ENCODE results near the gene LRRC8D.
"Not testable (repeated sequence)": the region's sequence is repeated elsewhere in the genome, so short reads cannot be mapped to it uniquely, and the experiment has no call there.

DNA sequence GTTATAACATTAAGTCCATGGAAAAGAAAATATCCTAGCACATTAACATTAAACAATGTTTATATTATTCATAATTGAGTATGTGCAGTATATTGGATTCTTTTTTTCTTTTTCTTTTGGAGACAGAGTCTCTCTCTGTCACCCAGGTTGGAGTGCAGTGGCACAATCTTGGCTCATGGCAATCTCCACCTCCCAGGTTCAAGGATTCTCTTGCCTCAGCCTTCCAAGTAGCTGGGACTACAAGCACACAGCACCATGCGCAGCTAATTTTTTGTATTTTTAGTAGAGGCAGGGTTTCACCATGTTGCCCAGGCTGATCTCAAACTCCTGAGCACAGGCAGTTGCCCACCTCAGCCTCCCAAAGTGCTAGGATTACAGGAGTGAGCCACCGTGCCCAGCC lies 162.0 kb downstream of the LRRC8D start:
- TF ChIP-seq, protein P1, sequence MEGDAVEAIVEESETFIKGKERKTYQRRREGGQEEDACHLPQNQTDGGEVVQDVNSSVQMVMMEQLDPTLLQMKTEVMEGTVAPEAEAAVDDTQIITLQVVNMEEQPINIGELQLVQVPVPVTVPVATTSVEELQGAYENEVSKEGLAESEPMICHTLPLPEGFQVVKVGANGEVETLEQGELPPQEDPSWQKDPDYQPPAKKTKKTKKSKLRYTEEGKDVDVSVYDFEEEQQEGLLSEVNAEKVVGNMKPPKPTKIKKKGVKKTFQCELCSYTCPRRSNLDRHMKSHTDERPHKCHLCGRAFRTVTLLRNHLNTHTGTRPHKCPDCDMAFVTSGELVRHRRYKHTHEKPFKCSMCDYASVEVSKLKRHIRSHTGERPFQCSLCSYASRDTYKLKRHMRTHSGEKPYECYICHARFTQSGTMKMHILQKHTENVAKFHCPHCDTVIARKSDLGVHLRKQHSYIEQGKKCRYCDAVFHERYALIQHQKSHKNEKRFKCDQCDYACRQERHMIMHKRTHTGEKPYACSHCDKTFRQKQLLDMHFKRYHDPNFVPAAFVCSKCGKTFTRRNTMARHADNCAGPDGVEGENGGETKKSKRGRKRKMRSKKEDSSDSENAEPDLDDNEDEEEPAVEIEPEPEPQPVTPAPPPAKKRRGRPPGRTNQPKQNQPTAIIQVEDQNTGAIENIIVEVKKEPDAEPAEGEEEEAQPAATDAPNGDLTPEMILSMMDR (IDR thresholded peaks at IDR 0.05), result not testable (repeated sequence)
- TF ChIP-seq, protein P2, sequence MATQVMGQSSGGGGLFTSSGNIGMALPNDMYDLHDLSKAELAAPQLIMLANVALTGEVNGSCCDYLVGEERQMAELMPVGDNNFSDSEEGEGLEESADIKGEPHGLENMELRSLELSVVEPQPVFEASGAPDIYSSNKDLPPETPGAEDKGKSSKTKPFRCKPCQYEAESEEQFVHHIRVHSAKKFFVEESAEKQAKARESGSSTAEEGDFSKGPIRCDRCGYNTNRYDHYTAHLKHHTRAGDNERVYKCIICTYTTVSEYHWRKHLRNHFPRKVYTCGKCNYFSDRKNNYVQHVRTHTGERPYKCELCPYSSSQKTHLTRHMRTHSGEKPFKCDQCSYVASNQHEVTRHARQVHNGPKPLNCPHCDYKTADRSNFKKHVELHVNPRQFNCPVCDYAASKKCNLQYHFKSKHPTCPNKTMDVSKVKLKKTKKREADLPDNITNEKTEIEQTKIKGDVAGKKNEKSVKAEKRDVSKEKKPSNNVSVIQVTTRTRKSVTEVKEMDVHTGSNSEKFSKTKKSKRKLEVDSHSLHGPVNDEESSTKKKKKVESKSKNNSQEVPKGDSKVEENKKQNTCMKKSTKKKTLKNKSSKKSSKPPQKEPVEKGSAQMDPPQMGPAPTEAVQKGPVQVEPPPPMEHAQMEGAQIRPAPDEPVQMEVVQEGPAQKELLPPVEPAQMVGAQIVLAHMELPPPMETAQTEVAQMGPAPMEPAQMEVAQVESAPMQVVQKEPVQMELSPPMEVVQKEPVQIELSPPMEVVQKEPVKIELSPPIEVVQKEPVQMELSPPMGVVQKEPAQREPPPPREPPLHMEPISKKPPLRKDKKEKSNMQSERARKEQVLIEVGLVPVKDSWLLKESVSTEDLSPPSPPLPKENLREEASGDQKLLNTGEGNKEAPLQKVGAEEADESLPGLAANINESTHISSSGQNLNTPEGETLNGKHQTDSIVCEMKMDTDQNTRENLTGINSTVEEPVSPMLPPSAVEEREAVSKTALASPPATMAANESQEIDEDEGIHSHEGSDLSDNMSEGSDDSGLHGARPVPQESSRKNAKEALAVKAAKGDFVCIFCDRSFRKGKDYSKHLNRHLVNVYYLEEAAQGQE (IDR thresholded peaks at IDR 0.05; ENCODE audit: insufficient read depth in 1 of 2, low read depth in 2 of 2, low read length in 1 of 2), result not testable (repeated sequence)

Data from Panc1 (cell line).